ENCODE measurements around the gene ABCA7. TPM values are rescaled to one million over a fixed set of nuclear protein-coding genes. Genes with fewer than 3 reads are reported as not detected.

ABCA7 gene
- total RNA-seq, 1 experiment from 2014 or later, result 91.4 TPM

GRCh38 chr19:999379-999719 lies 40.6 kb upstream of the ABCA7 start:
- H2AFZ ChIP-seq (ENCODE audit: low read depth, low read length, poor library complexity, severe bottlenecking), result no peak overlapping the region
- ChIA-PET POLR2A (no interaction called here), CTCF (no interaction called here), RAD21 (ENCODE audit: low non-redundant PET in 1 of 2, low total read pairs in 2 of 2, uncharacterized antibody in 2 of 2, unreplicated experiment in 2 of 2) (no interaction called here)
- BruUV-seq (replicated peaks), result no TSS peak
- no peaks in the 10 kb centered on the region for H3K79me2 ChIP-seq (ENCODE audit: insufficient read depth, low read length)
- no peak overlapping the region for H3K4me3 ChIP-seq (replicated peaks in 1 of 2; ENCODE audit: low read depth in 1 of 2, low read length in 2 of 2)
- no peak for DNase-seq (ENCODE audit: low read depth, low spot score)
- no peak overlapping the region for H3K9ac ChIP-seq (ENCODE audit: low read length)
- H3K9me2 ChIP-seq (ENCODE audit: insufficient read depth), result no peaks in the 10 kb centered on the region
- no peaks in the 10 kb centered on the region for H4K20me1 ChIP-seq (ENCODE audit: insufficient read depth)
- no peak for TF ChIP-seq FOSL1 (IDR thresholded peaks at IDR 0.05; ENCODE audit: low read depth)
- TF ChIP-seq REST (IDR thresholded peaks at IDR 0.05; ENCODE audit: low read depth), result no peak
- TF ChIP-seq CBX3 (IDR thresholded peaks at IDR 0.05; ENCODE audit: low read depth), result no peak
- TF ChIP-seq SP1 (IDR thresholded peaks at IDR 0.05; ENCODE audit: low read depth), result no peak
- no peak for TF ChIP-seq YY1 (IDR thresholded peaks at IDR 0.05; ENCODE audit: extremely low read depth, insufficient replicate concordance, low read depth, low read length)
- TF ChIP-seq ELF1 (IDR thresholded peaks at IDR 0.05; ENCODE audit: borderline replicate concordance, low read depth), result no peak
- no peak for TF ChIP-seq SRF (IDR thresholded peaks at IDR 0.05; ENCODE audit: low read depth)
- TF ChIP-seq ATF3 (IDR thresholded peaks at IDR 0.05), result no peak
- no peak for TF ChIP-seq JUND (IDR thresholded peaks at IDR 0.05)
- no peak for TF ChIP-seq MAX (IDR thresholded peaks at IDR 0.05)
- no peak for TF ChIP-seq EZH2phosphoT487 (IDR thresholded peaks at IDR 0.05; ENCODE audit: borderline replicate concordance)
- no peak for TF ChIP-seq EZH2 (IDR thresholded peaks at IDR 0.05)
- no peak overlapping the region for H3K4me2 ChIP-seq (ENCODE audit: low read length)
- ATAC-seq, result no peak
- intact Hi-C loops (cut with micrococcal nuclease), result no loop called here
- H3K27me3 ChIP-seq (ENCODE audit: insufficient read depth, low read length), result no peaks in the 10 kb centered on the region
- no peaks in the 10 kb centered on the region for H3K9me3 ChIP-seq (ENCODE audit: control insufficient read depth in 1 of 2, insufficient read depth in 1 of 2, low read depth in 1 of 2, low read length in 2 of 2)
- no peak overlapping the region for H3K27ac ChIP-seq (ENCODE audit: low read depth, low read length)
- H3K4me1 ChIP-seq (ENCODE audit: control insufficient read depth in 1 of 2, insufficient read depth in 2 of 2, low read length in 2 of 2), result peaks cover 10 to 30% of the 10 kb centered on the region in 2 experiments
- peaks cover 0 to 2% of the 10 kb centered on the region in 2 experiments; a peak in 1 of 4 replicates for H3K36me3 ChIP-seq (ENCODE audit: control insufficient read depth in 1 of 2, insufficient read depth in 2 of 2, low read length in 2 of 2)

All from HCT116 (cell line).